H1 (cell line): ENCODE measurements around the gene SERHL2. TPM values are rescaled to one million over a fixed set of nuclear protein-coding genes. Genes with fewer than 3 reads are reported as not detected.
A peak's percentile ranks its signal among the peaks of the same experiment; 100 is the strongest.

ENCODE experiments used
- CBX8 ChIP-seq: fragments of 300-800, 300-1000 bp; sonication (generic); IDR thresholded peaks from 2 replicates; pipeline ENCODE4 v1.7.1; 2016; ENCODE audit warnings: low read depth, low read length, borderline replicate concordance
- CREB1 ChIP-seq: IDR thresholded peaks from 2 replicates; pipeline ENCODE4 v1.6.1; 2012; ENCODE audit warnings: inconsistent platforms
- EGR1 ChIP-seq: IDR thresholded peaks from 2 replicates; pipeline ENCODE4 v1.6.1; 2011; ENCODE audit warnings: low read depth, low read length, borderline replicate concordance
- HDAC2 ChIP-seq, 2 experiments: fragments of 300-600 bp in 1 of 2; sonication (generic) in 1 of 2; IDR thresholded peaks; 2 replicates each; pipeline ENCODE4 v1.6.1; 2011 to 2012; ENCODE audit warnings: low read depth in 2 of 2, low read length in 2 of 2, mild to moderate bottlenecking in 2 of 2, moderate library complexity in 2 of 2, borderline replicate concordance in 1 of 2, inconsistent platforms in 1 of 2
- KDM5A ChIP-seq: fragments of 200-600 bp; IDR thresholded peaks from 2 replicates; pipeline ENCODE4 v1.7.1; 2012; ENCODE audit warnings: mild to moderate bottlenecking, low read length, inconsistent platforms, mixed read lengths
- NRF1 ChIP-seq: IDR thresholded peaks from 2 replicates; pipeline ENCODE4 v1.6.1; 2011; ENCODE audit warnings: mild to moderate bottlenecking, low read depth, low read length, improper control_type of control experiment
- RAD21 ChIP-seq, 2 experiments: IDR thresholded peaks in 1 of 2; conservative IDR thresholded peaks in 1 of 2; 2 replicates each; pipeline ENCODE4 v1.6.1; 2011; ENCODE audit warnings: low read depth in 2 of 2, low read length in 2 of 2, improper control_type of control experiment in 1 of 2, inconsistent platforms in 1 of 2, mild to moderate bottlenecking in 1 of 2, moderate library complexity in 1 of 2
- SIN3A ChIP-seq, 2 experiments: IDR thresholded peaks in 1 of 2; conservative IDR thresholded peaks in 1 of 2; 2 replicates each; pipeline ENCODE4 v1.6.1; 2011 to 2012; ENCODE audit warnings: low read length in 2 of 2, improper control_type of control experiment in 1 of 2, low read depth in 1 of 2, mild to moderate bottlenecking in 1 of 2
- polyA plus RNA-seq, 7 experiments: library from polyadenylated mRNA; depleted of rRNA in 3 of 7; stranded (reverse) in 5 of 7; unstranded in 2 of 7; fragments of >200 nt in 5 of 7; fragments of 200-250 nt in 2 of 7; gene quantifications; 1 replicate in 5 of 7; 2 replicates in 1 of 7; 4 replicates in 1 of 7; pipeline versions ENCODE4 v1.2.1 to v1.2.3, GENCODE V29; 2011 to 2013; ENCODE audit warnings: missing spikeins in 2 of 7, mixed read lengths in 2 of 7
- total RNA-seq: library from RNA; stranded (reverse); fragmentation: NEBNext Ultra II Directional; extraction: Animal tissue kit (Norgen Biotek cat#: 25700); gene quantifications from 2 replicates; pipeline ENCODE4 v1.2.1, GENCODE V29; 2021

Gene SERHL2
- total and polyA plus RNA-seq, 2 of the 8 experiments (the other 6 are each of a cell fraction or from before 2014, with no cell fraction given): 0.91 TPM; not detected in 1

DNA sequence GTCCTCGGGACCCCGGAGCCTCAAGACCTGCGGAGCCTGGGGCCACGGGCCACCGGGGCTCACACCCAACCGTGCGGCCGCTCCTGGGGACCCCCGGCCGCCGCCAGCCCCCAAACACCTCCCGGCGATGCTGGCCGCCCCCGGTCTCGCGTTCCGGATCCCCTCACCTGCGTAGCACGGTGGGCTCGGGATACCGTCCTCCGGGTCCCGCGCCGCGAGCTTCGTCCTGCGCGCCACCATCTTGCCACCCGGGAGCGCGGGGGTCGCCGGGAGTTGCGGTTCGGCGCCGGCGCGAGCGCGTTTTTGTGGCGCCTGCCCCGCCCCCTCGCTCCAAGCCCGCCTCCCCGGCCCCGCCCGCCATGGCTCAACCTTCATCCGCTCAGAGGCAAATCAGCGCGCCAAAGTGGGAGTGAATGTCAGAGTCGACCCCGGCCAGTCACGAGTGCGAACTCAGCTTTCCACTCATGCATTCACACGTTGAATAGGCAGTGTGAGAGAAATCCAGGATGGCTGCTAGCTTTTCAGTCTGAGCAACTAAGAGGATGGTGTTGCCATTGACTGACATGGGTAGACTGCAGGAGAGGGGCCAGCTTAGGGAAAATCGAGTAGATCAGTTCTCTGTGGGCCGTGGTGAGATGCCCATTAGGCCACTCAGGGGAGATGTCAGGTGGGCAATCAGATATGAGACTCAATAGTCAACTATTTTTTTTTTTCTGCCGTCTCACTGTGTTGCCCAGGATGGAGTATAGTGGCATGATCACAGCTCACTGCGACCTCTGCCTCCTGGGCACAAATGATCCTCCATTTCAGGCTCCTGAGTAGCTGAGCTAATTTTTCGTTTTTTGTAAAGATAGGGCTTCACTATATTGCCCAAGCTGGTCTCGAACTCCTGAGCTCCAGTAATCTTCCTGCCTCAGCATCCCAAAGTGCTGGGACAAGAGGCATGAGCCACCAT lies 28.3 kb downstream of the SERHL2 start (continued):
- no peak for TF ChIP-seq RAD21 (IDR thresholded peaks at IDR 0.05 in 1 of 2, conservative IDR thresholded peaks at IDR 0.05 in 1 of 2; ENCODE audit: low read depth in 2 of 2, low read length in 2 of 2)
- TF ChIP-seq HDAC2 (IDR thresholded peaks at IDR 0.05; ENCODE audit: borderline replicate concordance in 1 of 2, low read depth in 2 of 2, low read length in 2 of 2): no peak
- no peak for TF ChIP-seq EGR1
- no peak for TF ChIP-seq CREB1
- TF ChIP-seq CBX8: no peak
- no peak for TF ChIP-seq SIN3A (conservative IDR thresholded peaks at IDR 0.05 in 1 of 2, IDR thresholded peaks at IDR 0.05 in 1 of 2; ENCODE audit: low read depth in 1 of 2, low read length in 2 of 2)
- 0 out of 2 replicates have a peak, but pooled peaks have one; percentile 20 for TF ChIP-seq NRF1
- TF ChIP-seq KDM5A: 0 out of 2 replicates have a peak, but pooled peaks have one; percentile 32
